ENCODE measurements around the gene RAMACL. TPM values are rescaled to one million over a fixed set of nuclear protein-coding genes. Genes with fewer than 3 reads are reported as not detected.

Gene RAMACL
- total and polyA plus RNA-seq, 12 donors, result 0.20 to 2.4 (median 0.63) TPM

- TF ChIP-seq CTCF (IDR thresholded peaks at IDR 0.05), result no peak
- no peaks in the 10 kb centered on the region for H3K36me3 ChIP-seq
- H3K9me3 ChIP-seq, result peaks cover 0 to 12% (median 6%) of the 10 kb centered on the region in 11 donors
- H3K27me3 ChIP-seq, result no peaks in the 10 kb centered on the region
- ATAC-seq (no peak), DNase-seq (no peak)
- H3K27ac ChIP-seq, result peak overlapping the region; percentile 24 to 87 (median 76)
- H3K4me1 ChIP-seq, result peaks cover 10 to 60% (median 50%) of the 10 kb centered on the region in 9 donors
- H3K4me3 ChIP-seq, result no peak overlapping the region
- WGBS, 2 donors, result 71 to 74% methylated on average over 6 of the region's 6 CpGs
- intact Hi-C loops (cut with DNase I), result loop anchor here in 5 of 10 donors (5.0 kb wide), 2 partner anchors 57 to 72 kb away; partner anchors contain the start of gene RPS6KA2 (in 4 of the 5)
These were observed 31.4 kb downstream of the RAMACL start for GRCh38 chr6:166555086-166555485.

GRCh38 chr6:166554316-166554715, 32.2 kb downstream of the RAMACL start:
- intact Hi-C loops (cut with DNase I), result loop anchor here in 1 of 10 donors (5.0 kb wide), 1 partner anchor 68 kb away; no protein-coding TSS in a partner anchor
- Histone ChIP-seq H3K27me3 (no peaks in the 10 kb centered on the region), H3K4me3 (peak overlapping the region in 2 of 10 donors; percentile 4 to 18), H3K9me3 (peaks cover 0 to 5% (median 1%) of the 10 kb centered on the region in 11 donors), H3K27ac (peak overlapping the region; percentile 24 to 87 (median 76)), H3K36me3 (peaks cover 0 to 5% (median 0%) of the 10 kb centered on the region in 9 donors), H3K4me1 (peaks cover 10 to 60% (median 50%) of the 10 kb centered on the region in 9 donors)
- WGBS, 2 donors, result 42 to 45% methylated on average over 8 of the region's 8 CpGs
- peak; percentile 39 to 65 for DNase-seq
- peak in 5 of 8 donors; percentile 18 to 67 (median 46) for ATAC-seq
- TF ChIP-seq CTCF (IDR thresholded peaks at IDR 0.05), result no peak

GRCh38 chr6:166553563-166554271, 32.8 kb downstream of the RAMACL start:
- Histone ChIP-seq H3K4me1 (peaks cover 10 to 60% (median 50%) of the 10 kb centered on the region in 9 donors), H3K9me3 (no peaks in the 10 kb centered on the region), H3K36me3 (peaks cover 0 to 9% (median 0%) of the 10 kb centered on the region in 9 donors), H3K27ac (peak overlapping the region; percentile 7 to 87 (median 76)), H3K27me3 (no peaks in the 10 kb centered on the region), H3K4me3 (peak overlapping the region in 2 of 10 donors; percentile 4 to 18)
- 58 to 59% methylated on average over 13 of the region's 13 CpGs for WGBS, 2 donors
- DNase-seq (peak in 1 of 2 donors; percentile 59), ATAC-seq (peak in 5 of 8 donors; percentile 12 to 50 (median 30))
- intact Hi-C loops (cut with DNase I), result loop anchor here in 1 of 10 donors (5.0 kb wide), 1 partner anchor 69 kb away; no protein-coding TSS in a partner anchor
- TF ChIP-seq CTCF (IDR thresholded peaks at IDR 0.05), result no peak

GRCh38 chr6:166552600-166552999, 33.9 kb downstream of the RAMACL start:
- no peaks in the 10 kb centered on the region for H3K27me3 ChIP-seq
- DNase-seq (no peak), ATAC-seq (no peak)
- H3K4me1 ChIP-seq, result peaks cover 10 to 53% (median 47%) of the 10 kb centered on the region in 9 donors
- H3K36me3 ChIP-seq, result peaks cover 0 to 9% (median 0%) of the 10 kb centered on the region in 9 donors
- H3K9me3 ChIP-seq, result no peaks in the 10 kb centered on the region
- peak overlapping the region in 8 of 10 donors; percentile 62 to 87 (median 77) for H3K27ac ChIP-seq
- intact Hi-C loops (cut with DNase I), result loop anchor here in 1 of 10 donors (5.0 kb wide), 1 partner anchor 70 kb away; no protein-coding TSS in a partner anchor
- 83 to 89% methylated on average over 7 of the region's 7 CpGs for WGBS, 2 donors
- H3K4me3 ChIP-seq, result no peak overlapping the region
- TF ChIP-seq CTCF (IDR thresholded peaks at IDR 0.05), result no peak

Measured in heart right ventricle (tissue), 16 donors.